Measurements from ENCODE around the gene KCNH4. TPM values are rescaled to one million over a fixed set of nuclear protein-coding genes. Genes with fewer than 3 reads are reported as not detected.
A peak's percentile ranks its signal among the peaks of the same experiment; 100 is the strongest.

KCNH4 gene
- total and polyA plus RNA-seq, 9 of the 15 experiments (the other 6 are each of a cell fraction or from before 2014, with no cell fraction given) = 0.10 to 1.8 (median 0.50) TPM

DNA sequence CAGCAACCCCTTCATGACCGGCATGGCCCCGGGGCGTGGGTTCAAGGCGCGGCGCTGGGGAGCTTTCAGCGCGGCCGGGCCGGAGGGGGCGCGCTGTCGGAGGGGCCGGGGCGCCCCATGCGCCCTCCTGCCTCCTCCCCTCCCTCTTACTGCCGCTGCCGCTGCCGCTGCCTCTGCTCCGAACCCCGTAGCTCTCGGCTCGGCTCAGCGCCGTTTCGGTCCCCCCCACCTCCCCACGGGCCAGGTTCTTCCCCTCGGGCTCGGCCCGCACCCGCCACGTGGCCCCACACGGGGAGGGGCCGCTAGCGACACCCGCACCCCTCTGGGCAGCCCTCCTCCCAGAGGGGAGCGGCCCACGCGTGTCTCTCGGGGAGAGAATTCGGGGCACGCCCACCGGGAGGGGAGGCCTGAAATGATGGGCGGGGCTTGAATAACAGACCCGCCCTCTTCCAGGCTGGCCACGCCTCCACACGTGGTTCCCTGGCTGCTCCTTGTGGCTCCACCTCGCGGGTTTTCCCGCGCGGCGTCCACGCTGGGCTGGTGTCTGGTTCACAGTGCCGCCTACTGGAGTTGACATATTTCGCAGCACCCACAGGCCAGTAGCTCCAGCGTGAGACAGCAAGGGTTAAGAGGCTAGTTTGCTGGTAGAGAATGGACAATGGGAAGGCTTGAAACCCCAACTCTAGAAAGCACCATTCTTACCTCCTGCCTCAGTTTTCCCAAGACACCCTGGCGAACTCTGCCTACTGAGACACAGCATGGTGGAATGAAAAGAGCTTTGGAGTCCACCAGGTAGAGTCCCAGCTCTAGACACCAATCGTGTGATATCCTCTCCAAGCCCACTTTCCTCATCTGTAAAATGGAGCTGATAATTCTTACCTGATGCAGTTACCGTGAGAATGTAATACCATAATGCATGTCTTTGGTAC is at the start of gene KCNH4 (continued):
- TF ChIP-seq KLF13 (tag; IDR thresholded peaks at IDR 0.05; ENCODE audit: borderline replicate concordance, low read depth) = peak; percentile 96; the same call in 1 of the 2 replicates
- TF ChIP-seq CREB1 (IDR thresholded peaks at IDR 0.05) = 0 out of 2 replicates have a peak, but pooled peaks have one; percentile 10
- TF ChIP-seq CREB1 (CRISPR knock-in tag; IDR thresholded peaks at IDR 0.05) = peak; percentile 68; the same call in 1 of the 2 replicates
- peak; percentile 55 for TF ChIP-seq BHLHE40 (IDR thresholded peaks at IDR 0.05; ENCODE audit: low read length)
- TF ChIP-seq ZNF184 (CRISPR knock-in tag; IDR thresholded peaks at IDR 0.05) = no peak
- TF ChIP-seq HDGF (IDR thresholded peaks at IDR 0.05) = no peak
- no peak for TF ChIP-seq NFRKB (IDR thresholded peaks at IDR 0.05; ENCODE audit: low read depth)
- no peak for TF ChIP-seq FOXO4 (CRISPR knock-in tag; IDR thresholded peaks at IDR 0.05)
- TF ChIP-seq EZH2 (IDR thresholded peaks at IDR 0.05; ENCODE audit: borderline replicate concordance, low read depth, low read length) = no peak
- peak; percentile 78 for TF ChIP-seq CC2D1A (IDR thresholded peaks at IDR 0.05)
- TF ChIP-seq CBFB (CRISPR knock-in tag; IDR thresholded peaks at IDR 0.05) = no peak
- no peak for TF ChIP-seq PHF21A (IDR thresholded peaks at IDR 0.05; ENCODE audit: borderline replicate concordance, low read depth)
- TF ChIP-seq ZNF212 (CRISPR knock-in tag; IDR thresholded peaks at IDR 0.05) = no peak
- no peak for TF ChIP-seq RFX1 (IDR thresholded peaks at IDR 0.05)
- TF ChIP-seq BRD4 (IDR thresholded peaks at IDR 0.05) = no peak
- TF ChIP-seq, protein P1, sequence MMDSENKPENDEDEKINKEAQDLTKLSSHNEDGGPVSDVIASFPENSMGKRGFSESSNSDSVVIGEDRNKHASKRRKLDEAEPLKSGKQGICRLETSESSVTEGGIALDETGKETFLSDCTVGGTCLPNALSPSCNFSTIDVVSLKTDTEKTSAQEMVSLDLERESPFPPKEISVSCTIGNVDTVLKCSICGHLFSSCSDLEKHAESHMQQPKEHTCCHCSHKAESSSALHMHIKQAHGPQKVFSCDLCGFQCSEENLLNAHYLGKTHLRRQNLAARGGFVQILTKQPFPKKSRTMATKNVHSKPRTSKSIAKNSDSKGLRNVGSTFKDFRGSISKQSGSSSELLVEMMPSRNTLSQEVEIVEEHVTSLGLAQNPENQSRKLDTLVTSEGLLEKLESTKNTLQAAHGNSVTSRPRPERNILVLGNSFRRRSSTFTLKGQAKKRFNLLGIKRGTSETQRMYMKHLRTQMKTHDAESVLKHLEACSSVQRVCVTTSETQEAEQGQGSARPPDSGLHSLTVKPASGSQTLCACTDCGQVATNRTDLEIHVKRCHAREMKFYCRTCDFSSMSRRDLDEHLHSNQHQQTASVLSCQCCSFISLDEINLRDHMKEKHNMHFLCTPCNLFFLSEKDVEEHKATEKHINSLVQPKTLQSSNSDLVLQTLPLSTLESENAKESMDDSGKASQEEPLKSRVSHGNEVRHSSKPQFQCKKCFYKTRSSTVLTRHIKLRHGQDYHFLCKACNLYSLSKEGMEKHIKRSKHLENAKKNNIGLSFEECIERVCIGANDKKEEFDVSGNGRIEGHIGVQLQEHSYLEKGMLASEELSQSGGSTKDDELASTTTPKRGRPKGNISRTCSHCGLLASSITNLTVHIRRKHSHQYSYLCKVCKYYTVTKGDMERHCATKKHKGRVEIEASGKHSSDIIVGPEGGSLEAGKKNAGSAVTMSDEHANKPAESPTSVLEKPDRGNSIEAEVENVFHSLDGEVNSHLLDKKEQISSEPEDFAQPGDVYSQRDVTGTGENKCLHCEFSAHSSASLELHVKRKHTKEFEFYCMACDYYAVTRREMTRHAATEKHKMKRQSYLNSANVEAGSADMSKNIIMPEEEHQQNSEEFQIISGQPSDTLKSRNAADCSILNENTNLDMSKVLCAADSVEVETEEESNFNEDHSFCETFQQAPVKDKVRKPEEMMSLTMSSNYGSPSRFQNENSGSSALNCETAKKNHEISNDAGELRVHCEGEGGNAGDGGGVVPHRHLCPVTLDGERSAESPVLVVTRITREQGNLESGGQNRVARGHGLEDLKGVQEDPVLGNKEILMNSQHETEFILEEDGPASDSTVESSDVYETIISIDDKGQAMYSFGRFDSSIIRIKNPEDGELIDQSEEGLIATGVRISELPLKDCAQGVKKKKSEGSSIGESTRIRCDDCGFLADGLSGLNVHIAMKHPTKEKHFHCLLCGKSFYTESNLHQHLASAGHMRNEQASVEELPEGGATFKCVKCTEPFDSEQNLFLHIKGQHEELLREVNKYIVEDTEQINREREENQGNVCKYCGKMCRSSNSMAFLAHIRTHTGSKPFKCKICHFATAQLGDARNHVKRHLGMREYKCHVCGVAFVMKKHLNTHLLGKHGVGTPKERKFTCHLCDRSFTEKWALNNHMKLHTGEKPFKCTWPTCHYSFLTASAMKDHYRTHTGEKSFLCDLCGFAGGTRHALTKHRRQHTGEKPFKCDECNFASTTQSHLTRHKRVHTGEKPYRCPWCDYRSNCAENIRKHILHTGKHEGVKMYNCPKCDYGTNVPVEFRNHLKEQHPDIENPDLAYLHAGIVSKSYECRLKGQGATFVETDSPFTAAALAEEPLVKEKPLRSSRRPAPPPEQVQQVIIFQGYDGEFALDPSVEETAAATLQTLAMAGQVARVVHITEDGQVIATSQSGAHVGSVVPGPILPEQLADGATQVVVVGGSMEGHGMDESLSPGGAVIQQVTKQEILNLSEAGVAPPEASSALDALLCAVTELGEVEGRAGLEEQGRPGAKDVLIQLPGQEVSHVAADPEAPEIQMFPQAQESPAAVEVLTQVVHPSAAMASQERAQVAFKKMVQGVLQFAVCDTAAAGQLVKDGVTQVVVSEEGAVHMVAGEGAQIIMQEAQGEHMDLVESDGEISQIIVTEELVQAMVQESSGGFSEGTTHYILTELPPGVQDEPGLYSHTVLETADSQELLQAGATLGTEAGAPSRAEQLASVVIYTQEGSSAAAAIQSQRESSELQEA (IDR thresholded peaks at IDR 0.05; ENCODE audit: low read depth) = no peak
- no peak; a peak in 1 of 4 replicates for TF ChIP-seq ARNT (IDR thresholded peaks at IDR 0.05)
- peak; percentile 88 for TF ChIP-seq USF2 (CRISPR knock-in tag; IDR thresholded peaks at IDR 0.05)
- no peak for TF ChIP-seq TSC22D4 (tag; IDR thresholded peaks at IDR 0.05)
- no peak for TF ChIP-seq CBX1 (IDR thresholded peaks at IDR 0.05; ENCODE audit: low read depth)

Measured in K562 (cell line).